T-helper 2 cell treated with Interferon-gamma antibody and Interleukin-4, amounts not matched to agents 5 μg/mL and 100 μg/mL, for 36 hours (primary cell): ENCODE results near the gene CDK7.
A peak's percentile ranks its signal among the peaks of the same experiment; 100 is the strongest.
"Not testable (repeated sequence)": the region's sequence is repeated elsewhere in the genome, so short reads cannot be mapped to it uniquely, and the experiment has no call there.

ENCODE experiments used
- DNase-seq: peaks from one replicate; pipeline ENCODE4 v3.0.0; 2021; ENCODE audit warnings: low spot score
- H3K27ac Mint-ChIP-seq: one replicate; pipeline ENCODE4 v1.8.0; 2021; ENCODE audit warnings: mild to moderate bottlenecking, mixed read lengths
- H3K27me3 Mint-ChIP-seq: one replicate; pipeline ENCODE4 v1.8.0; 2021; ENCODE audit warnings: low read depth, mixed read lengths
- H3K36me3 Mint-ChIP-seq: one replicate; pipeline ENCODE4 v1.8.0; 2021; ENCODE audit warnings: low read depth, mixed read lengths
- H3K4me1 Mint-ChIP-seq: one replicate; pipeline ENCODE4 v1.8.0; 2021; ENCODE audit warnings: low read depth, mixed read lengths
- H3K4me3 Mint-ChIP-seq: one replicate; pipeline ENCODE4 v1.8.0; 2022; ENCODE audit warnings: mild to moderate bottlenecking, moderate library complexity, mixed read lengths
- H3K9me3 Mint-ChIP-seq: one replicate; pipeline ENCODE4 v1.8.0; 2021; ENCODE audit warnings: mixed read lengths

CDK7 gene

DNA sequence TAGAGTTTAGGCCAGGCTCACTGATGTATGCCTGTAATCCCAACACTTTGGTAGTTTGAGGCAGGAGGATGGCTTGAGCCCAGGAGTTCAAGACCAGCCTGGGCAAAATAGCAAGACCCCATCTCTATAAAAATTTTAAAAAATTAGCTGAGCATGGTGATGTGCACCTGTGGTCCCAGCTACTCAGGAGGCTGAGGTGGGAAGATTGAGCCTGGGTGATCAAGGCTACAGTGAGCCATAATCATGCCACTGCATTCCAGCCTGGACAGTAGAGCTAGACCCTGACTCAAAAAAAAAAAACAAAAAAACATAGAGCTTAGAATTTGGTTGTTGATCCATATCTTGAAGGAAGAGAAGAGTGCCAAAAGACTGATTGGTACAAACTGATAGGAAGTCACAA is 14.7 kb upstream of the CDK7 start:
- no peak overlapping the region for H3K4me3 Mint-ChIP-seq
- H3K36me3 Mint-ChIP-seq: peaks cover 15% of the 10 kb centered on the region
- no peak for DNase-seq
- H3K27ac Mint-ChIP-seq: no peak overlapping the region
- peaks cover 18% of the 10 kb centered on the region for H3K4me1 Mint-ChIP-seq
- no peaks in the 10 kb centered on the region for H3K27me3 Mint-ChIP-seq
- no peaks in the 10 kb centered on the region for H3K9me3 Mint-ChIP-seq

DNA sequence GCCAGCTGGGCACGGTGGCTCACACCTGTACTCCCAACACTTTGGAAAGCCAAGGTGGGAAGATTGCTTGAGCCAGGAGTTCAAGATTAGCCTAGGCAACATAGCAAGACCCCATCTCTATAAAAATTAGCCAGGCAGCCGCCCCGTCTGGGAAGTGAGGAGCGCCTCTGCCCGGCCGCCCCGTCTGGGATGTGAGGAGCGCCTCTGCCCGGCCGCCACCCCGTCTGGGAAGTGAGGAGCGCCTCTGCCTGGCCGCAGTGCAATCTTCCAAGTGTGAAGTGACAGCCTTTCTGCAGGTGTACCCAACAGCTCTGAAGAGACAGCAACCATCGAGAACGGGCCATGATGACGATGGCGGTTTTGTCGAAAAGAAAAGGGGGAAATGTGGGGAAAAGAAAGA is 14.3 kb upstream of the CDK7 start:
- not testable (repeated sequence) for H3K9me3 Mint-ChIP-seq, H3K4me3 Mint-ChIP-seq, H3K27ac Mint-ChIP-seq, DNase-seq, H3K27me3 Mint-ChIP-seq
- Mint-ChIP-seq H3K36me3 (peaks cover 15% of the 10 kb centered on the region), H3K4me1 (peaks cover 17% of the 10 kb centered on the region)

DNA sequence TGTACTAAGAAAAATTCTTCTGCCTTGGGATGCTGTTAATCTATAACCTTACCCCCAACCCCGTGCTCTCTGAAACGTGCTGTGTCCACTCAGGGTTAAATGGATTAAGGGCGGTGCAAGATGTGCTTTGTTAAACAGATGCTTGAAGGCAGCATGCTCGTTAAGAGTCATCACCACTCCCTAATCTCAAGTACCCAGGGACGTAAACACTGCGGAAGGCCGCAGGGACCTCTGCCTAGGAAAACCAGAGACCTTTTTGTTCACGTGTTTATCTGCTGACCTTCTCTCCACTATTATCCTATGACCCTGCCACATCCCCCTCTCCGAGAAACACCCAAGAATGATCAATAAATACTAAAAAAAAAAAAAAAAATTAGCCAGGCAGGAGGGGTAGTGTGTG is 13.9 kb upstream of the CDK7 start:
- H3K27ac Mint-ChIP-seq, H3K9me3 Mint-ChIP-seq, DNase-seq, H3K27me3 Mint-ChIP-seq, H3K4me3 Mint-ChIP-seq: not testable (repeated sequence)
- H3K36me3 Mint-ChIP-seq: peaks cover 15% of the 10 kb centered on the region
- H3K4me1 Mint-ChIP-seq: peaks cover 17% of the 10 kb centered on the region

DNA sequence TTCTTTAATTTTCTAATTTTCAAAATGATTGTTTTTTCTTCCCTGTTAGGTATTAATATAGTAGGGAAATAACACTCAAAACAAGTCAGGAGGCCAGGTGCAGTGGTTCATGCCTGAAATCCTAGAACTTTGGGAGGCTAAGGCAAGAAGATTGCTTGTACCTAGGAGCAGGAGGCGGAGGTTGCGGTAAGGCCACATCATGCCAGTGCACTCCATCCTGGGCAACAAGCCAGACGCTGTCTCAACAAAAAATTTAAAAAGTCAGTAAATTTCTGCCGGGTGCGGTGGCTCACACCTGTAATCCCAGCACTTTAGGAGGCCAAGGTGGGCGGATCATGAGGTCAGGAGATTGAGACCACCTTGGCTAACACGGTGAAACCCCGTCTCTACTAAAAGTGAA is 10.2 kb upstream of the CDK7 start:
- Mint-ChIP-seq H3K4me1 (peaks cover 2% of the 10 kb centered on the region), H3K36me3 (peaks cover 16% of the 10 kb centered on the region), H3K27ac (no peak overlapping the region), H3K27me3 (no peaks in the 10 kb centered on the region), H3K9me3 (no peaks in the 10 kb centered on the region), H3K4me3 (no peak overlapping the region)
- no peak for DNase-seq

DNA sequence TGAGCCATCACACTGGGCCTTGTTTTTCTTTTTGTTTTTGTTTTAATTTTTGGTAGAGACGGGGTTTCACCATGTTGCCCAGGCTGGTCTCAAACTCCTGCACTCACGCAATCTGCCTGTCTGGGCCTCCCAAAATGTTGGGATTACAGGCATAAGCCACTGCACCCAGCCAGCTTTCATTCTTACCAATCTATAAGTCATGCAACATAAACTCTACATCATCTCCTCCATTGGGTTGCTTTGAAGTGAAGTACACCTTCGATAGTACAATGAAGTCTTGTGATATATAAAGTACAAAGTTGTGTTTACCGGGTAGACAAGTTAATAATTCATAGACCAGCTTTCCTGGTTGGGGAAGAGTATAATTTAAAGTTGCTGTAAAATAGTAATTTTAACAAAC is 8.8 kb upstream of the CDK7 start:
- Mint-ChIP-seq H3K36me3 (peaks cover 15% of the 10 kb centered on the region), H3K4me3 (no peak overlapping the region), H3K27me3 (no peaks in the 10 kb centered on the region), H3K4me1 (peaks cover 2% of the 10 kb centered on the region), H3K9me3 (no peaks in the 10 kb centered on the region), H3K27ac (no peak overlapping the region)
- no peak for DNase-seq

DNA sequence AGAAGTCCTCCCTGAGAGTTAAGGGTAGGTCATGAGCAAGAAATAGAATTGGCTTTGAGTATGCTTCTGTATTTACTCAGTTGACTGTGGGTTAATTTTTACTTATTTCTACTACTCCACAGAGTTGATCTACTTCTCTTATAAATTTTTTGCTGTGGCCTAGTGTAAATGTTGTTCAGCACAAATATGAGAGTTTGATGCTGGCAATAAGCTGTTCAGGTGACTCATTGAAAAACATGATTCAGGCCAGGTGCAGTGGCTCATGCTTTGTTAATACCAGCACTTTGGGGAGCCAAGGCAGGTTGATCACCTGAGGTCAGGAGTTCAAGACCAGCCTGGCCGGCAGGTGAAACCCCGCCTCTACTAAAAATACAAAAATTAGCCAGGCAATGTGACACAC is 4.5 kb upstream of the CDK7 start:
- Mint-ChIP-seq H3K9me3 (no peaks in the 10 kb centered on the region), H3K27me3 (no peaks in the 10 kb centered on the region), H3K36me3 (peaks cover 6% of the 10 kb centered on the region)

DNA sequence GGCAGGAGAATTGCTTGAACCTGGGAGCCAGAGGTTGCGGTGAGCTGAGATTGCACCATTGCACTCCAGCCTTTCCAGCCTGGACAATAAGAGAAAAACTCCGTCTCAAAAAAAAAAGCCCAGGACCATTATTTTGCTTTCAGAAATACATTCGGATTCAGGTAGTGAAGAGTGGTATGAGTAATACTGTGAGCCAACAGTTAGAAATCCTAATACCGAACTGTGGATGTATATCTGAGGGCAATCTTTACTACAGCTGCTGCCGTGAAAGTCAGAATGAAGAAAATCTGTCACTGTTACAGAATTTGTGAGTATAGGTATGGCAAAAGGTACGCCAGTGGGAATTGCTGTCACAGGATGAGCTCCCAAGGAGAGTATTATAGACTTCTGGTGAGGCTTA is 3.4 kb upstream of the CDK7 start:
- Mint-ChIP-seq H3K4me3 (no peak overlapping the region), H3K27me3 (no peaks in the 10 kb centered on the region), H3K9me3 (no peaks in the 10 kb centered on the region), H3K4me1 (peaks cover 12% of the 10 kb centered on the region), H3K27ac (no peak overlapping the region), H3K36me3 (peaks cover 6% of the 10 kb centered on the region)
- no peak for DNase-seq

More for the DNA sequence above, 4.5 kb upstream of the CDK7 start:
- Mint-ChIP-seq H3K27ac (no peak overlapping the region), H3K4me3 (no peak overlapping the region), H3K4me1 (peaks cover 6% of the 10 kb centered on the region)
- DNase-seq: no peak

DNA sequence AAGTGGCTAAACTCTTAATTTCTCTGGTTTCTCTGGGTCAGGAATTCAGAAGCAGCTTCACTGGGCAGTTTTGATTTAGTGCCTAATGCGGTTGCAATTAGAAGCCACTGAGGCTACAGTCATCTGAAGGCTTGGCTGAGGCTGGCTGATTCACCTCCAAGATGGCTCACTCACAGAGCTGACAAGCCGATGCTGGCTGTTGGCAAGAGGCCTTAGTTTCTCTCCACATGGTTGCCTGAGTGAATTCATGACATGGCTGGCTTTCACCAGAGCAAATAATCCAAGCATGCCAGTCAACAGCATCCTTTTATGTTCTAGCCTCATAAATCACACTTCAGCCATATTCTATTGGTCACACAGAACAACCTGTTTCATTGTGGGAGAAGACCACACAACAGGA is 2.8 kb upstream of the CDK7 start:
- H3K4me3 Mint-ChIP-seq: no peak overlapping the region
- H3K4me1 Mint-ChIP-seq: peaks cover 14% of the 10 kb centered on the region
- no peaks in the 10 kb centered on the region for H3K27me3 Mint-ChIP-seq
- H3K9me3 Mint-ChIP-seq: no peaks in the 10 kb centered on the region
- DNase-seq: no peak
- H3K36me3 Mint-ChIP-seq: peaks cover 7% of the 10 kb centered on the region
- no peak overlapping the region for H3K27ac Mint-ChIP-seq

DNA sequence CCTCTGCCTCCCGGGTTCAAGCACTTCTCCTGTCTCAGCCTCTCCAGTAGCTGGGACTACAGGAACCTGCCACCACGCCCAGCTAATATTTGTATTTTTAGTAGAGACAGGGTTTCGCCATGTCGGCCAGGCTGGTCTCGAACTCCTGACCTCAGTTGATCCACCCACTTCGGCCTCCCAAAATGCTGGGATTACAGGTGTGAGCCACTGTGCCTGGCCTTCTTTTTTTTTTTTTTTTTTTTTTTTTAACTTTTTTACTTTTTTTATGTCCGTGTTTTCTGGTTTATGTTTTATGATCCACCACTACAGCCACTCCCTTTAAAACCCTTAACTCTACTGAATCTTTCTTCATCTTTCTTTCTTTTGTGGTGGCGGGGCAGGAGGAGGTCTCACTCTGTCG is 2.0 kb downstream of the CDK7 start:
- peaks cover 28% of the 10 kb centered on the region for H3K36me3 Mint-ChIP-seq
- H3K27ac Mint-ChIP-seq: peak overlapping the region; percentile 53

DNA sequence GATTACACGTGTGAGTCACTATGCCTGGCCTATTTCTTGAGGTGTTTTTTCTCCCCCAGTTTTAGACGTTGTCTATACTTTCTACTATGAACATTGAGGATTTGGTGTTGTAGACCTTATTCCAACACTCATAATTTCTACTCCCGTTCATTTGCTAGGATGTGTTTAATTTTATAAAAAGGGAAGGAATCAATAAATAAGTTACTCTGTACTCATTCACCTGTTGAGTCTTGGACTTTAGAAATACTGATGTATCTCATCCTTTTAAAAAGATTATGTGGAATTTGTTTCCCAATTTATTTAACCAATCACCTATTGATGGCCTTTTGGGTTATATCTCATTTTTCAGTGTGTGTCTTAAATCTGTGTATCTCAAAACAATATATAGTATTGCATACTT is 3.2 kb downstream of the CDK7 start:
- H3K36me3 Mint-ChIP-seq: peaks cover 31% of the 10 kb centered on the region
- no peak overlapping the region for H3K27ac Mint-ChIP-seq
- no peaks in the 10 kb centered on the region for H3K27me3 Mint-ChIP-seq
- peak overlapping the region; percentile 84 for H3K4me3 Mint-ChIP-seq
- peaks cover 42% of the 10 kb centered on the region for H3K4me1 Mint-ChIP-seq
- no peak for DNase-seq
- no peaks in the 10 kb centered on the region for H3K9me3 Mint-ChIP-seq

More for the DNA sequence above, 2.0 kb downstream of the CDK7 start:
- H3K27me3 Mint-ChIP-seq, DNase-seq, H3K9me3 Mint-ChIP-seq: not testable (repeated sequence)
- peaks cover 38% of the 10 kb centered on the region for H3K4me1 Mint-ChIP-seq
- peak overlapping the region; percentile 84 for H3K4me3 Mint-ChIP-seq

DNA sequence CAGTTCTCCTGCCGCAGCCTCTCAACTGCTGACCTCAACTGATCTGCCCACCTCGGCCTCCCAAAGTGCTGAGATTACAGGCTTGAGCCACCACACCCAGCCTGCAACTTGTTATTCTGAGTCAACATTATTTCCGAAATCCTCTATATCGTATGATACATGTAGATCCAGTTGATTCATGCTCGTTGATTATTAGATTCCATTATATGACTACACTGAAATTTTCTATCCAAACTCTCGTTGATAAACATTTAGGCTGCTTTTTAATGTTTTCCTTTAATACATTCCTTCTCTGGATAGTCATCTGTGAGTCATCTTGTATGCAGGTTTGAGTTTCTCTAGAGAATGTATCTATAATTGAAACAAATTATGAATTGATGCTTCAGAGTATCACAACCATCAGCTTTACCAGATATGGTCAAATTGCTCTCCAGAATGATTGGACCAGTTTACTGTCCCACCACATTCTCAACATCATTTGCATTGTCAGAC is 4.1 kb downstream of the CDK7 start:
- H3K27ac Mint-ChIP-seq: no peak overlapping the region
- H3K27me3 Mint-ChIP-seq: no peaks in the 10 kb centered on the region
- H3K4me3 Mint-ChIP-seq: no peak overlapping the region
- peaks cover 34% of the 10 kb centered on the region for H3K36me3 Mint-ChIP-seq
- no peak for DNase-seq
- H3K9me3 Mint-ChIP-seq: peaks cover 3% of the 10 kb centered on the region
- peaks cover 42% of the 10 kb centered on the region for H3K4me1 Mint-ChIP-seq

DNA sequence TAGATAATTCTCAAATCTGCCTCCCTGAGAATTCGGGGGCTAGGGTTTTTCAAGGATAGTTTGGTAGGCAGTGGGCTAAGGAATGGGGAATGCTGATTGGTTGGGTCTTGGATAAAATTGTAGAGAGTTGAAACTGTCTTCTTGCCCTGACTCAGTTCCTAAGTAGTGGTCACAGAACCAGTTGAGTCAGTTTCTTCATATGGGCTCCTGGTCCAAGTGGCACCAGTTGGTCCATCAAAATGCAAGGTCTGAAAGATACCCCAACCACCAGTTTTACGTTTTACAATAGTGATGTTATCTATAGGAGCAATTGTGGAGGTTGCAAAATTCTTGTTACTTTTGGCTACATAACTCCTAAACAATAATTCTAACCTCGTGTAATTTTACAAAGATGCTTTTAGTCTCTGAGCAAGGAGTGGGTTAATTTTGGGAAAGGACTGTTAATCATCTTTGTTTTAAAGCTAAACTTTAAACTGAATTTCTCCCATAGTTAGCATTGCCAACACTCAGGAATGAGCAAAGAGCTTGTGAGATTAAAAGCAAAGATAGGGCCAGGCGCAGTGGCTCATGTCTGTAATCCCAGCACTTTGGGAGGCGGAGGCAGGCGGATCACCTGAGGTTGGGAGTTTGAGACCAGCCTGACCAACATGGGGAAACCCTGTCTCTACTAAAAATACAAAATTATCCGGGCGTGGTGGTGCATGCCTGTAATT is 7.7 kb downstream of the CDK7 start:
- Mint-ChIP-seq H3K4me3 (no peak overlapping the region), H3K9me3 (peaks cover 3% of the 10 kb centered on the region), H3K27ac (no peak overlapping the region), H3K27me3 (no peaks in the 10 kb centered on the region), H3K4me1 (peaks cover 27% of the 10 kb centered on the region), H3K36me3 (peaks cover 46% of the 10 kb centered on the region)
- DNase-seq: no peak

DNA sequence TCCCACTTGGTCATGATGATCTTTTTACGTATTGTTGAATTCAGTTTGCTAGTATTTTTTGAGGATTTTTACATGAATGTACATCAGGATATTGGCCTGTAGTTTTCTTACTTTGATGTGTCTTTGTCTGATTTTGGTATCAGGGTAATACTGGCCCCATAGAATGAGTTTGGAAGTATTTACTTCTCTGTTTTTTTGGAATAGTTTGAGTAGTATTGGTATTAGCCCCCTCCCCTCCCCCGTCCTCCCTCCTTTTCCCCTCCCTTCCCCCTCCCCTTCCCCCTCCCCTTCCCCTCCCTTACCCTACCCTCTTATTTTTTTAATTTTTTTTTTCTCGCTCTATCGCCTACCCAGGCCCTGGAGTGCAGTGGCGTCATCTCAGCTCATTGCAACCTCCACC is 10.3 kb downstream of the CDK7 start:
- Mint-ChIP-seq H3K27me3 (no peaks in the 10 kb centered on the region), H3K27ac (no peak overlapping the region), H3K36me3 (peaks cover 48% of the 10 kb centered on the region), H3K9me3 (peaks cover 12% of the 10 kb centered on the region), H3K4me1 (peaks cover 16% of the 10 kb centered on the region), H3K4me3 (no peak overlapping the region)
- DNase-seq: no peak

DNA sequence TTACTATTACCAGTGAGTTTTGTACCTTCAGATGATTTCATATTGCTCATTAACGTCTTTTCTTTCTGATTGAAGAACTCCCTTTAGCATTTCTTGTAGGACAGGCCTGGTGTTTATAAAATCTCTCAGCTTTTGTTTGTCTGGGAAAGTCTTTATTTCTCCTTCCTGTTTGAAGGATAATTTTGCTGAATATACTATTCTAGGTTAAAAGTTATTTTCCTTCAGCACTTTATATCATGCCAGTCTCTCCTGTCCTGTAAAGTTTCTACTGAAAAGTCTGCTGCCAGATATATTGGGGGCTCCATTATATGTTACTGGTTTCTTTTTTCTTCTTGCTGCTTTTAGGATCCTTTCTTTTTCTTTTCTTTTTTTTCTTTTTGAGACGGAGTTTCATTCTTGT is 13.3 kb downstream of the CDK7 start:
- no peak overlapping the region for H3K27ac Mint-ChIP-seq
- no peaks in the 10 kb centered on the region for H3K27me3 Mint-ChIP-seq
- no peak for DNase-seq
- H3K4me3 Mint-ChIP-seq: no peak overlapping the region
- H3K36me3 Mint-ChIP-seq: peaks cover 41% of the 10 kb centered on the region
- H3K4me1 Mint-ChIP-seq: peaks cover 8% of the 10 kb centered on the region
- peaks cover 12% of the 10 kb centered on the region for H3K9me3 Mint-ChIP-seq

DNA sequence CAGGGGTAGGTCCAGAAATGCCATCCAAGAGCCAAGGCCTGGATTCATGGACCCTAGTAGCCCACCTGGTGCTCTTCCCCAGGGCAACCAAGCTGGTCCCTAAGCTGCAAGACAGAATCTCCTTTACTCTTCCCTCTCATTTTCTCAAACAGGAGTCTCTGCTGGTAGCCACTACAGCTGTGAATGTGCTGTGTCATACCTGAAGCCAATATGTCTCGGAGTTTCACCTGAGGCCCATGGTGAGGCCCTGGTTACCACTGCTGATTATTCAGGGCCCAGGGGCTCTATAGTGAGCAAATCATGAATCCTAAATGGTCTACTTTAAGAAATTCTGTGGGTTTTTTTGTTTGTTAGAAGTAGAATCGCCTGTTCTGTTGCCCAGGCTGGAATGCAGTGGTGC is 15.9 kb downstream of the CDK7 start:
- H3K4me3 Mint-ChIP-seq: no peak overlapping the region
- no peak overlapping the region for H3K27ac Mint-ChIP-seq

More for the DNA sequence above, 15.9 kb downstream of the CDK7 start:
- no peak for DNase-seq
- H3K4me1 Mint-ChIP-seq: peaks cover 3% of the 10 kb centered on the region
- no peaks in the 10 kb centered on the region for H3K27me3 Mint-ChIP-seq
- peaks cover 31% of the 10 kb centered on the region for H3K36me3 Mint-ChIP-seq
- peaks cover 9% of the 10 kb centered on the region for H3K9me3 Mint-ChIP-seq
